HG02623 (cell line): Measurements from ENCODE around the gene KCNN3.

ENCODE experiments used
- ATAC-seq: cut with Tn5 transposase; IDR thresholded peaks from one replicate; pipeline ENCODE4 v1.9.1; 2021; ENCODE audit warnings: moderate library complexity; ENCODE audit not compliant: unreplicated experiment

Gene KCNN3

GRCh38 chr1:154735061-154735803 lies 134.8 kb downstream of the KCNN3 start:
- no peak for ATAC-seq

- no peak for ATAC-seq
These were observed 136.5 kb downstream of the KCNN3 start for GRCh38 chr1:154733621-154734020.

GRCh38 chr1:154730986-154731489 lies 139.0 kb downstream of the KCNN3 start:
- ATAC-seq = no peak

GRCh38 chr1:154730259-154730658 lies 139.8 kb downstream of the KCNN3 start:
- no peak for ATAC-seq

GRCh38 chr1:154729577-154729976 lies 140.5 kb downstream of the KCNN3 start:
- no peak for ATAC-seq

- ATAC-seq = no peak
These were observed 141.0 kb downstream of the KCNN3 start for GRCh38 chr1:154729031-154729442.

- ATAC-seq = no peak
These were observed 143.0 kb downstream of the KCNN3 start for GRCh38 chr1:154726896-154727753.

- ATAC-seq = no peak
These were observed 143.6 kb downstream of the KCNN3 start for GRCh38 chr1:154726443-154726842.

GRCh38 chr1:154725865-154726264 lies 144.2 kb downstream of the KCNN3 start:
- no peak for ATAC-seq

- ATAC-seq = no peak
These were observed 149.5 kb downstream of the KCNN3 start for GRCh38 chr1:154720328-154721297.

- ATAC-seq = no peak
These were observed 150.3 kb downstream of the KCNN3 start for GRCh38 chr1:154719586-154720327.

- ATAC-seq = no peak
These were observed 151.5 kb downstream of the KCNN3 start for GRCh38 chr1:154718566-154718965.

- no peak for ATAC-seq
These were observed 152.6 kb downstream of the KCNN3 start for GRCh38 chr1:154717528-154717924.

- ATAC-seq = no peak
These were observed 153.2 kb downstream of the KCNN3 start for GRCh38 chr1:154716614-154717527.

GRCh38 chr1:154716011-154716410 lies 154.1 kb downstream of the KCNN3 start:
- ATAC-seq = no peak

- ATAC-seq = no peak
These were observed 154.7 kb downstream of the KCNN3 start for GRCh38 chr1:154715385-154715784.

- ATAC-seq = no peak
These were observed 155.4 kb downstream of the KCNN3 start for GRCh38 chr1:154714638-154715037.

GRCh38 chr1:154714052-154714623 lies 155.9 kb downstream of the KCNN3 start:
- ATAC-seq = no peak

- no peak for ATAC-seq
These were observed 157.1 kb downstream of the KCNN3 start for GRCh38 chr1:154713005-154713404.
